D721Med (cell line): ENCODE measurements around the gene KRT34.
"Not testable (repeated sequence)": the region's sequence is repeated elsewhere in the genome, so short reads cannot be mapped to it uniquely, and the experiment has no call there.

ENCODE experiments used
- DNase-seq: peaks from one replicate; pipeline ENCODE4 v3.0.0; 2011; ENCODE audit warnings: low spot score; ENCODE audit not compliant: insufficient read length
- FAIRE-seq: peaks from 2 replicates; lab custom pipeline; 2011; peaks lifted over from hg19 to GRCh38; lab: Jason Lieb, UNC
- TF ChIP-seq, protein P1 (sequence below): IDR thresholded peaks from 2 replicates; pipeline ENCODE4 v1.5.1; 2012; ENCODE audit warnings: mild to moderate bottlenecking, control low read depth; ENCODE audit not compliant: insufficient read depth; ENCODE audit errors: missing control alignments

The KRT34 gene

DNA sequence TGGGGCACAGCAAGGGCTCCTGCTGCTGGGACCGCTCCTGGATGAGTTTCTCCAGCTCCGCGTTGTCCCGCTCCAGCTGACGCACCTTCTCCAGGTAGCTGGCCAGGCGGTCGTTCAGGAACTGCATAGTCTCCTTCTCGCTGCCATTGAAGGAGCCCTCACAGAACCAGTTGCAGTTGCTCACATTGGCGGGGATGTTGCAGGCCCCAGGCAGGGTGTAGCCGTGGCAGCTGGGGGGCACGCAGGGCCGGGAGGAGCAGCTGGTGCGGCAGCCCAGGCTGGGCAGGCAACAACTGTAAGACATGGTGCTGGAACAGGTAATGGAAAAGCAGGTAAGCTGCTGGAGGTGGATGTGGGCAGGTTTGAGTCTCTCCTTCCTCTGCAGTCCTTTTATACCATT is at the start of gene KRT34:
KRT34 (minus strand) TSS at position 364 of the 400 bp plus-strand sequence; CDS start at position 304, 60 bp downstream.
- FAIRE-seq, DNase-seq: not testable (repeated sequence)

DNA sequence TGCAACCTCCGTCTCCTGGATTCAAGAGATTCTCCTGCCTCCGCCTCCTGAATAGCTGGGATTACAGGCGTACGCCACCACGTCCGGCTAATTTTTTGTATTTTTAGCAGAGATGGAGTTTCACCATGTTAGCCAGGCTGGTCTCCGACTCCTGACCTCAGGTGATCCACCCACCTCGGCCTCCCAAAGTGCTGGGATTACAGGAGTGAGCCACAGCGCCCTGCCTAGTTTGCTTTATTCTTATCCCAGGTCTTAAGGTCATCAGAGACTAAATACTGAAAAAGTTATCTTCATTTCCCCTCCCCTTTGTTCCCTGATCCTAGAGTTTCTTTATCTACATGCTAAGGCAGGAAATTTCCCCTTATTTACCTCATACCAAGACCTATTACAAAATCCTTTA is 48.3 kb upstream of the KRT34 start:
- DNase-seq, FAIRE-seq: not testable (repeated sequence)

DNA sequence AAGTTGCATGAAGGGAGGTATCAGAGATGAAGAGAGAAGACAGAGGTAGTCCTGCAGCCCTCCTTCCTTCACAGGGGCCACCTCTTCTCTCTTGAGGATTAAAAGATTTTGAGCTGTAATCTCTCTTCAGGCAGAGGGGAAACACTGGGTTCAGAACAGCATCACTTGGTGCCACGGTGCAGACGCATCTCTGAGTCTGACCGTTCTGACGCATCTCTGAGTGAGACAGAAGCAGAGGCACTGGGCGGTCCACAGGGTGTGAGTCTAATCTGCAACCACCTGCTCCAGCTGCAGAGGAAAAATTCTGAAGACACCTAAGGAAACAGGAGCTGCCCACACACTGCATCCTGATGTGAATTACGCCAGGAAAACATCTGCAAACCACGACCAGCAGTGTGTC is 47.6 kb upstream of the KRT34 start:
- DNase-seq (no peak), FAIRE-seq (no peak)
- TF ChIP-seq, protein P1, sequence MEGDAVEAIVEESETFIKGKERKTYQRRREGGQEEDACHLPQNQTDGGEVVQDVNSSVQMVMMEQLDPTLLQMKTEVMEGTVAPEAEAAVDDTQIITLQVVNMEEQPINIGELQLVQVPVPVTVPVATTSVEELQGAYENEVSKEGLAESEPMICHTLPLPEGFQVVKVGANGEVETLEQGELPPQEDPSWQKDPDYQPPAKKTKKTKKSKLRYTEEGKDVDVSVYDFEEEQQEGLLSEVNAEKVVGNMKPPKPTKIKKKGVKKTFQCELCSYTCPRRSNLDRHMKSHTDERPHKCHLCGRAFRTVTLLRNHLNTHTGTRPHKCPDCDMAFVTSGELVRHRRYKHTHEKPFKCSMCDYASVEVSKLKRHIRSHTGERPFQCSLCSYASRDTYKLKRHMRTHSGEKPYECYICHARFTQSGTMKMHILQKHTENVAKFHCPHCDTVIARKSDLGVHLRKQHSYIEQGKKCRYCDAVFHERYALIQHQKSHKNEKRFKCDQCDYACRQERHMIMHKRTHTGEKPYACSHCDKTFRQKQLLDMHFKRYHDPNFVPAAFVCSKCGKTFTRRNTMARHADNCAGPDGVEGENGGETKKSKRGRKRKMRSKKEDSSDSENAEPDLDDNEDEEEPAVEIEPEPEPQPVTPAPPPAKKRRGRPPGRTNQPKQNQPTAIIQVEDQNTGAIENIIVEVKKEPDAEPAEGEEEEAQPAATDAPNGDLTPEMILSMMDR, result no peak

DNA sequence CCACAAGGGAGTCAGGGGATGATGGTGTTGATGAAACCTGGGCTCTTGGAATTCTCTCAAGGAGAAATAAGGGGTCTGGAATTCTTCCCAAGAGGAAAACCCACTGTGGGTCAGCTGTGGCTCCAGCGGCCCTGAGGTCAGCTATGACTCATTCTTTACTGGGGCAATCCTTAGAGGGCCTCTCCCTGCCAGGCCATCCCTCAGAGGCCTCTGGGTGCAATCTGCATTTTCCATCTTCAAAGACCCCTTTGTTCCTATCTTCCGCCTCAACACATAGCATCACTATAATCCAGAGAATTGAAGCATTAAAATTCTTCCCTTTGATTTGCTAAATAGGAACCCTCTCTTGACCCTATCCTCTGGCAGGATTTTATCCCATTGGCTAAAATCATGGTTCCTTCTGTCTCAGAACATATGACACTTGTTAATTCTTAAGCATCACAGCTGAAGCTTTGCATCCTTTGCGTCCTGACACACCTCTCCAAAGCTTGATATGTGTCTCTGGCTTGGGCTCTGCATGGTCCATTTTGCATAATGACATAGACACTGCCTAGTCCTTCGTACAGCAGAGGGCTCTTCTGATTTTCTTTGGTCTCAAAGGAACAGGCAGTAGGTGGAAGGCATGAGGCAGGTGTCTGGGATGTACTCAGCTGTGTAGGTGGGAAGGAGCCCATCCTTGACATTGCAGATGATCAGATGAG is 46.6 kb upstream of the KRT34 start:
- no peak for FAIRE-seq
- no peak for DNase-seq
- TF ChIP-seq, protein P1, result no peak

DNA sequence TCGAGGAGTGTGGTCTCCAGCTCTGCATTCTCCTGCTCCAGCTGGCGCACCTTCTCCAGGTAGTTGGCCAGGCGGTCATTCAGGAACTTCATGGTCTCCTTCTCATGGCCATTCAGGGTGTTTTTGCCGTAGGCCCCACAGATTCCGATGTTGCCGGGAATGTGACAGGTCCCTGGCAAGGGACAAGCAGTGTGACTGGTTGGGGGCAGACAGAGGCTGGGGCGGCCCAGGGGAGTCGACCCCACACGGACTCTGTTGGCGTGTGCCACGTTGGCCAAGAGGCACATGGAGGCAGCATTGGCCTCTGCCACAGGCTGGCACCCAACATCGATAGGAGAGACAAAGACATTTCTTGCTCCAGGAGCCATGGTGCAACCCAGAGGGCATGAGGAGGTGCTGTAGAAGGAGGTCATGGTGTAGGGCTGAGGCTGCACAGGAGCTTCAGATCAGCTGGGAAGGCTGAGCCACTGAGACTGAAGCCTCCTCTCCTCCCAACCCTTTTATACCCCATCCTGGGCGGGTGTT is 42.1 kb upstream of the KRT34 start, which contains the start of gene KRT37:
KRT37 (minus strand) TSS at position 475 of the 525 bp plus-strand sequence; CDS start at position 413, 62 bp downstream.
- DNase-seq (no peak), FAIRE-seq (no peak)
- TF ChIP-seq, protein P1, result no peak

DNA sequence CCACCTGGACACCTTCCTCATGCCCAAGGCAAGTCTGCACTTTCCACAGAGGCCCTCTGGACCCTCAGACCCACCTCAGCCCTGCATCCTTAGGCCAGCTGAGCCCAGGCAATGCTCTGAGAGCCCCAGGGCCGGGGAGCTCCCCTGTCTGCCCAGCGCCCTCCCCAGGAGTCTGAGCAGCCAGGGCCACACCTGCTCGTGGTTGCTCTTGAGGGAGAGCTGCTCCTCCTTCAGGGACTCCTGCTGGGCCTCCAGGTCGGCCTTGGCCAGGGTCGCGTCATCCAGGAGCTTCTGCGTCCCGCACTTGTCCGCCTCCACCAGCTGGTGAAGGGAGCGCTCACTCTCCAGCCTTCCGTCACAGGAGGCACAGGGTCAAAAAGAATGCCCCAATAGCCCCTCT is 40.5 kb upstream of the KRT34 start:
- not testable (repeated sequence) for DNase-seq, FAIRE-seq

DNA sequence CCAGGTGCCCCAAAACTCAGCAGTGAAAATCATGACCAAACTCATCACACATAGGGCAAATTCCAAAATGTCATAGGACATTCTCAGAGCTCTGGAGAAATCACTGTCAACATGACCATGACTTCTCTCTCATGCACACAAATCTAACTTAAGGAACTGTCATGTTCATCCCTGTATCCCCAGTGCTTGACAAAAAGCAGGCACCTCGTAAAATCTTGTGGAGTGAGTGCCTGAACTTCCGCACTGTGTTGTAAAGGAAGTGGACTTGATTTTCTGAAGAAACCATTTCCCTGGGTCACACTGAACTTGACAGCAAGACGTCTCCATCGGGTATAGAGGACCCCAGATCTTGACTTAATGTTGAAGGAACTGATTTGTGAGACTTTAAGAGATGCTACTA is 39.5 kb upstream of the KRT34 start:
- DNase-seq (no peak), FAIRE-seq (no peak)
- TF ChIP-seq, protein P1, result no peak

DNA sequence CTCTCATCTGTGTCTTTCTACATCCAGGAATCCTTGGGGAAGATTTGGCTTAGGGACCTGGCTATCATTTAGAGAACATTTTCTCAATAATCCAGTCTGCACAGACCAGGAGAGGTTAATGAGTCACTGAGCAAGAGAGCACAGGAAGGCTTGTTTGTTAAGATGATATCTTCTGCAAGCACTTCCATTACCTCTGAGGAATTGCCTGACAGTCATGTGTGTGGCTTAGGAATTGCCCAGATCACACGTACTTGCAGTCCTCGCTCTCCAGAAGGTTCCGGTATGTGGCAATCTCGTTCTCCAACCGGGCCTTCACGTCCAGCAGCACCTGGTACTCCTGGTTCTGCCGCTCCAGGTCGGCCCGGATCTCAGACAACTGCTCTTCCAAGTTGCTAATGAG is 39.0 kb upstream of the KRT34 start:
- TF ChIP-seq, protein P1, result no peak
- no peak for FAIRE-seq

More for the DNA sequence above, 39.0 kb upstream of the KRT34 start:
- no peak for DNase-seq
